HG03457 (cell line): ENCODE results near the gene INPP5A.

Source experiments
- ATAC-seq: cut with Tn5 transposase; IDR thresholded peaks from one replicate; pipeline ENCODE4 v1.9.1; 2021; ENCODE audit warnings: moderate number of reproducible peaks; ENCODE audit not compliant: unreplicated experiment

Gene INPP5A

DNA sequence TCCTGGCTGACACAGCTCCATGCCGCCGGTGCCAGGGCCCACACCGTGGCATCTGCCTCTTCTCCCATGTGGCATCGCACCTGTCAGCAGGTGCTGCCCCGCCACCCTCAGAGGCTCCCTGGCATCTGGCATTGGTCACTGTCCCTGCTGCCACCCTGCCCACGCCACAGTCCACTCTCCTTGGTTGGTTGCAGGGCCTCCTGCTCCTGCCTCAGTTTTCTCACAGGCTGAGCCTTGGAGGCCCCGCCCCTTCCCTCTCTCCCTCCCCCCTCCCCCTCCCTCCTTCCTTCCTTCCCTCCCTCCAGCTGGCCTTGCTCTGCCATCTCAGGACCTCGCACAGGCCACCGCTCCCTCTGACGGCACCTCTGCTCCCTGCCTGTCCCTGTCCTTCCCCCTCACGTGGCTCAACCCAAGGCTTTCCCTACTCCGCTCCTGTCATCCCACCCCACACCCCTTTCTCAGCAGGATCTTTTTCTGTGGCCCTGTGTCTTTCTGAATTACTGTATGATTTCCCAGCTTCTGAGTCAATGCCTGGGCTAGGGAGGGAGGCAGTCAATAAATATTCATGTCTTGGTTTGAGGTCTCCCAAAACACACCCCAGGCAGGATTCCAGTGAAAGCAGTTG lies 87.4 kb downstream of the INPP5A start:
- no peak for ATAC-seq

DNA sequence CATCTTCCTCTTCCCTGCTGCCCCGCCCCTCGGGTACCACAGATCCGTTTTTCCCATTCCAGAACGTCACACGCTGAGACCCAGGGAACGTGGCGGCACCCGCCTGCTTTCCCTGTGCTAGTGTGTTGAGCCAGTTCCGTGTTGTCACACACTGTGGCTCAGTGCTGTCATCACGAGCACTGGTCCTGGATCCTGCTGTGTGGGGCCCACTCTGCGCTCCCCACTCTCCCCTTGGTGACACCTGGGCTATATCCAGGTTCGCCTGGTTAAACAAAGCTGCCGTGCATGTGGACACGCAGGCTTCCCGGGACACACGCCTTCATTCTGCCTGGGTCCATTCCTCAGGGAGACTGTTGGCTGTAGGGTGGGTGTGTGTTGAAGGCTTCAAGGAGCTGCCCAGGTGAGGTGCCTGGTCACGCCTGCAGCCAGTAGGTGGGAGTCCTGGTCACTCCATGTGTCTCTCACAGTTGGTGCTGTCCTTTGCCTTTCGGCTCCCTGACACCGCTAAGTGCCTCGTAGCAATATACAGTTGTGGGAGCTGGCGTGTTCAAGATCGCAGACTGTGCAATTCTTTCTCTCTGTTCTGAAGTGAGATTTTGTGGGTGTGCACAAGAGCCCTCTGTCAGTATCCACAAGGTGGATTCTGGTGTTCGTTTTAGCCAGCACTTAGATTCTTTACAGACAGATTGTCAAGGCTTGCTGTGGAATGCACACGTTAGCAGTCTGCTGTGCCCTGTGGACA lies 88.6 kb downstream of the INPP5A start:
- no peak for ATAC-seq

DNA sequence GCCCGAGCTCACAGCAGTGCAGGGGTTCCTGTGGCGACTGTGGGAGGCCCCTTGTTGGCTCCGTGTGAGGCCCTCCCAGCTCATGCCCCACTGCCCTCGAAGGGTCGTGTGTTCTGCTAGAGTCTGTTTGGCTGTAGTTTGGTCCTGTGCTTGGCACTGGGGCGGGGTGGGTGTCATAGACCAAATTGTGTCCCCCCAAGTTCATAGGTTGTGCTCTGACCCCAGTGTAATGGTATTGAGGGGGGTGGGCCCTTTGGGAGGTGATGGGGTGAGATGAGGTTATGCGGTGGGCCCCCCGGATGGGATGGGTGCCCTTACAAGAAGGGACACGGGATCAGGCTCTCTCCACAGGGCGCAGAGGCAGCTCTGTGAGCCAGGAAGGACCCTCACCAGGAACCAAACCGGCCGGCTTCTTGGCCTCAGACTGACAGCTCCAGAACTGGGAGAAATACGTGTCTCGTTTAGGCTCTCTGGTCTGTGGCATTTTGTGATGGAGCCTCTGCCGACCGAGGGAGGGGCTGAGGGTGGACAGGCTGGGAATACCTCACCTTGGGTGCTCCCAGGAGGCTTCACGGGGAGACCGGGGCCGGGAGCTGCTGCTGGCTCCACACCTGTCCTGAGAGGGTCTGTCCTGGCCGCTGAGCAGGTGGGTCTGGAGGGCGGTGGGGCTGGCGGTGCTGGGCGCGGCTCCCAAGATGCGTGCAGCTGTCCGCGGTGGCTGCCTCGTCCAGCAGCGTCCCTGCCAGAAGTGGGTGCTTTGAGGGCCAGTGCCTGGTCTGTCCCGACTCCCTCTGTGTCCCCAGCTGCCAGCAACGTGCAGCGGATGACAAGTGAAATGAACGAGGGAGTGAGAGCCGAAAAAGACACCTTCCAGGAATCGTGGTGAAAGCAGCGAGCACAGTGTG lies 89.4 kb downstream of the INPP5A start:
- no peak for ATAC-seq

DNA sequence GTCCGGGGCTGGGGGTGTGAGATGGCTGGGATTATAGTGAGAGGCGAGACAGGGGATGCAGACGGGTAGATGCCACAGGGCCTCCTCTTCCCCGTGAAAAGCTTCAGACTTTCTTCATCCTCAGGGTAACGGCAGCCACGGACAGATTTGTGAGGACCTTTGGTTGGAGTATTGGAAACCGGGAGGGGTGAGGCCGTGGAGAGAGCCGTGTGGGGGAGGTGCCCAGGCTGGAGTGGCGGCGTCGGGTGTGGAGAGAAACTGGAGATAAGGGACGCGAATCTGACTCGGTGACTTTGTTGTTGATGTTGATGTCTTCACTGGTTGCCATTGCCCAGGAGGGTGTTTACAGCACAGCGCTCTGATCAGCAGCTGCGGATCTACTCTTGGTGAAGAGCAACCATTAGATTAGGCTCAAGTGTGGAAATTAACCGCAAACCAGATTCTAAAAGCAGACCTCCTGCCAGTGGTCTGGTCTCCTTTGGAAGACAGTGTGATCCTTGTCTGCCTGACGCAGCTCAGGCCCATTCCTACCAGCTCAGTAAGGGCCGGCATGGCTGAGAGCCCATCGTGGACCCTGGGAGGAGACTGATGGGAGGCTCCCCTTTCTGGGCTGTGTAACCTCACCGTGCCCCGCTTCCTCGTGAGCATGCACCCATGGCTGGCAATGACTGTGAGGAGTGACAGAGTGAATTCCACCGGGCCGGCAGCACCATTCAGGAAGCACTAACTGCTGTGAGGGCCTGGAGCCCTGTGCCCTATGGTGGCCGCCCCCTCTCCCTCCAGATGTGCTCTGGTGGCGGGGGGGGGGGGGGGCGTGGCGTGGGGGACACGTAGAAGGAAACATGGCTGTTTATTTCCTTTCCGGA lies 90.3 kb downstream of the INPP5A start:
- no peak for ATAC-seq

DNA sequence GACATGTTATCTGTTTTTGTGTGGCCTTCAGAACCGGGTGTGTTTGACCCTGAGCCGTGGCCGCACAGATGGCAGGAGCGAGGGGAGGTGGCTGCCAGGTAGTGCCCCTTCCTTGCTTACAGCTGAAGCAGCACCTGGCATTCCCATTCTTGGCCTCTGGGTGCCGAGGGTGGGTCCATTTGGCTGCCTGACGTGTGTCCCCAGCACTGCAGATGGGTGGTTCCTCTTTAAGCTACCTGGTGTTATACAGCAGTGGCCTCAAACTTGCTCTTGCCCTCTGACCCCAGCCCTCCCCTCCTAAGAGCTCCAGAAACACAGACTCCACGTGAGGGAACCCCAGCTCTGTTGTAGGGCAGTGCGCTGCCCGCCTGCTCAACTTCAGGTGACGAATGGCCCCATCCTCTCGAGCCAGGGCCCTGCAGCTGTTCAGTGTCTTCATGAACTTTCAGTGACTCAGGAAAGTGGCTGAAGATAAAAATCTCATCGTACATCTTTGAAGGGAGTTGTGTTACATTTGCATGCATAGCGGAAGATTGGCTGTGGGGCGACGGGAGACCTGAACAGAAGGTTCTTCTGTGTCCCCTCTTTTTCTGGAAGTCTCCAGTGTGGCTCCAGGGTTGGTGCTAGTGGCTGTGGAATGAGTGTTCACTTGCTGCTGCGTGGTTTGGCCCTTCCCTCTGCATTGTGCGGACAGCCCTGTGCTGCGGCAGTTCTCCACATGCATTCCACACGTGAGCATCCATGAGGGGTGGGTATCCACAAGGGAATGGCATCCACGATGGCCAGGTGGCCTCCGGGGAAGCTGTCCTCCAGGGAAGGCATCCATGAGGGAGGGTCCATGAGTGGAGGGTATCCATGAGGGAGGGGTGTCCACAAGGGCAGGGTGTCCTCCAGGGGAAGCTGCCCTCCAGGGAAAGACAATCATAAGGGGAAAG lies 91.6 kb downstream of the INPP5A start:
- no peak for ATAC-seq

DNA sequence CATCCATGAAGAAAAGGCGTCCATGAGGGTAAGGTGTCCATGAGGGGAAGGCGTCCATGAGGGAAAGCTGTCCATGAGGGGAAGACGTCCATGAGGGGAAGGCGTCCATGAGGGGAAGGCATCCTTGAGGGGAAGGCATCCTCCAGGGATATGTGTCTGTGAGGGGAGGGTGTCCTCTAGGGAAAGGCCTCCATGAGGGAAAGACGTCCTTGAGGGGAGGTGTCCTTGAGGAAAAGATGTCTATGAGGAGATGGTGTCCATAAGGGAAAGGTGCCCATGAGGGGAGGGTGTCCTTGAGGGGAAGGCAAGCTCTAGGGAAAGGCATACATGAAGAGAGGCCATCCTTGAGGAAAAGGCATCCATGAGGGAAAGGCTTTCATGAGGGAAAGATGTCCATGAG lies 92.6 kb downstream of the INPP5A start:
- no peak for ATAC-seq

DNA sequence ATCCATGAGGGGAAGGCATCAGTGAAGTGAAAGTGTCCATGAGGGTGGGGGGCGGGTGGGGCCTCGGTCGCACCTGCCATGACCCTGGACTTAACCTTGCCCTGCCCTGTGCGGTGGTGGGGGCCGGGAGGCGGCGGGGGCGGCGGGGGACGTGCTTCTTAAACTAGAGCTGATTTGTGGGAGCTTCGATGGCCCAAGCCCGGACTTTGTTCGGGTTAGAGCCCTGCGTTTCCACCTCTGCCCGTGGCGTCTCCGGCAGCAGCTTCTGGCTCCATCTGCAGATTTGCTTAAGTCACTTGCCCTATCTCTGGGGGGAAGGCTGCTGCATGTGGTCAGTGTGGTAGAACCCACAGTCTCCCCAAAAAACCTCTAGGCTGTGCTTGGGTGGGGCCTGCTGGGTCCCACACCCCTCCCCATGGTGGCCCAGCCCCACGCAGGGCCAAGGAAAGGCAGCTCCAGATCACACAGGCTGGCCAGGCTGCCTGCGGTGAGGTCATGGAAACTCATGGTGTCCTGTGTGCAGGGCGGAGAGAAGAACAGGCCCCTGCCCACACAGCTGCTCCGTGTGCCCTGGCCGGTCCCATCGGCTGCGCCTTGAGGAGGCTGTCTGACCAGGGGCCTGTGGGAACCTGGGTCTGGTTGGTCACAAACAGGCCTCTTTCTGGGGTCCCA lies 93.2 kb downstream of the INPP5A start:
- ATAC-seq = no peak

DNA sequence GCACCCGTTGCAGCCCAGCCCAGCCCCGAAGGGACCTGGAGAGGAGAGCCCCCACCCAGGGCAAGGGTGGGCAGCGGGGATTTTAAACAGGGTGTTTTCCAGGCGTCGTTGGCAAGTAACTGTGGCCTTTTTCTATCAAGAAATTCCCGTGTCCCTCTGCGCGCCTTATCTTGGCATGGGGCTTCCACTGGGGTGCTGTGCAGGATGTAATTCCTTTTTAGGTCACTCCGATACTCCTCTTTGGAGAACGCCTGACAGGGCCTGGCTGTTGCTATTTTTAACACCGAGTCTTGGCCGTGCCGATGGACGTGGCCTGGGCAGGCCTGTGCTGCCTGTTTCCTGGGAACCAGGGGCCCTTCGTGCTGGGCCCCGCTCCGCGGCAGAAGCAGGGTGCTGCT lies 93.8 kb downstream of the INPP5A start:
- ATAC-seq = no peak

DNA sequence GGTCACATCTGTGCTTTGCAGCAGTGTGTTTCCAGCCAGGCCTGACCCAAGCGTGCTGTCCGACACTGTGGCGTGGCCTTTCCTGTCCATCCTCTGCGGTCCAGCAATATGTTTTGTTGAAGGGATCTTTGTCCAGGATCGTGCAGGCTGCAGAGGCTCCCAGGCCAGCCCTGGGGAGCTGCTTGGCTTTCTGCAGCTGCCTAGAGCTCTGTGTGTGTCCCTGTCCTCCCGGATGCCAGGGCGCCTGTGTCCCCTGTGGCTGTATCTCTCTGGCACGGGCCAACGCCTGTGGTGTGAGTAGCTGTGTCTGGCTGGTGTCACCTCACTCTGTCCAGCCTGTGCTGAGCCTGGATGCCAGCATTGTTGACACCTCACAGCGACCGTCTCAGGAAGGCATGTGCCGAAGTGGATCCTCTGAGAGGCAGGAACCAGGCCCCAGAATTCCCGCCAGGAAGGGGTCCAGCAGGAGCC lies 94.5 kb downstream of the INPP5A start:
- ATAC-seq = no peak

DNA sequence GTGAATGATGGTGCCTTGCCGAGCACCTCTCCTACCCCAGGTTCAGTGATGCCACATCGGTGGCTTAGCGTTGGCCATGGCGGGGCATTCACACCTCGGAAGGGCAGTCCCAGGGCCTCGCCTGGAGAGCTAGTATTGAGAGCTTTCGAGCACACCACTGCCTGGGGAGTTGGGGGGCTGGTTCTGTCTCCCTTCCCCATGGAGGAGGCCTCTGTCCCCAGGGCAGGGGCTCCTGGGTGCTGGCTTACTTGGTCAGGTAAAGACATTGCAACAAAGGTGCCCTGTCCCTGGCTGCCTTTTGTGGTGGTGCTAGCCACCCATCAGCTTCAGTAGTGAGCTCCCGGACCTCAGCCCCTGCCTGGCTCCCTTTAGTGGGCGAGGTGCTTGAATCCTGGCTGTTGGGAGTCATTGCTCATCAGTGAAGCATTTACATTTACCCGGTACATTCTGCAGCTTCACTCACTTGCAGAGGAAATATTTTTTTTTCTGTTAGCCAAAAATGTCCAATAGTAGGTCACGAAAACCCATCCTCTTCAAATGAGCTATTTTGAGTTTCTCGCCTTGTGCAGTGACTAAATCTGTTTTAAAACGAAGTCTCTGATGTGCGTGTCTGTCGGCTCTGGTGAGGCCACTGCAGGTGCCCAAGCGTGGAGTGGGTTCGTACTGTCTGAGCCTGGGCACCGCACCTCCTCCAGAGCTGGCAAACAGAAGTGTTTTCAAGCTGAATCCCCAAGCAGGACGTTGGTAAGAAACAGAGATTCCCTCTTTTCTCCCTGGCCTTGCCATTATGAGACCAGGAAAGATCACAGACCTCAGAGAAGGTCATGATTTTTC lies 95.5 kb downstream of the INPP5A start:
- no peak for ATAC-seq

DNA sequence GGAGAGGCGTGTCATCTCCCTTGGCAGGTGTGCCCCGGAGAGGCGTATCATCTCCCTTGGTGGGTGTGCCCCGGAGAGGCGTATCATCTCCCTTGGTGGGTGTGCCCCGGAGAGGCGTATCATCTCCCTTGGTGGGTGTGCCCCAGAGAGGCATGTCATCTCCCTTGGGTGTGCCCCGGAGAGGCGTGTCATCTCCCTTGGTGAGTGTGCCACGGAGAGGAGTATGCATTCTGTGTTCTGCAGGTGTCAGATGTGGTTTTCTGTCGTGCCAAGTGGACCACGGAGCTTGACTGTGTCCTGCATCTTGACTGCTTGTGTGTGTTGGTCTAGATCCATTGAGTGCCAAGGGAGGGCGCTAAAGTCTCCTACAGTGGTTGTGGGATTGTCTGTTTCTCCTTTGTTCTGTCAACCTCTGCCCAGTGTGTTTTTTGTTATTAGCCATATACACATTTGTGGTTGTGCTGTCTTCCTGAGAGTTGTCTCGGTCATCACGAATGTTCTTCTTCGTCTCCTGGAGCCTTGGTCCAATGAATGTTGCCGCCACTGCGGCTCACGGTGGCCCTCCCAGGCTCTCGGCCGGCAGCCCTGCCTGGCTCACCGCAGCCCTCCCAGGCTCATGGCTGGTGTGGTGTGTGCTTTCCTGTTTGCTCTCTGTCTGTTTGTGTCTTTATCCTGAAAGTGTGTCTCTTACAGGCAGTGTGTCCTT lies 96.8 kb downstream of the INPP5A start:
- ATAC-seq = no peak

DNA sequence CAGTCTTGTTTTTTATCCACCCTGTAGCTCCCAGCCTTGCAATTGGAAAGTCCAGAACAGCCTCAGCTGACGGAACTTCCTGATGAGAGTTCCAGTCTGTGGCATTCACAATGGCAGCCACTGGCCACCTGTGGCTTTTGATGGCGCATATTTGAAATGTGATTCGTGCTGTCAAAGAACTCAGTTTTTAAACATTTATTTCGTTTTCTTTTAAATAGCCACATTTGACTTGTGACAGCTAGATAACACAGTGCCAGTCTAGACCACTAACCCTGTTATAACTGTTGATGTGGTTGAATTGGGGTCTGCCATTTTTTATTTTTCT lies 97.3 kb downstream of the INPP5A start:
- ATAC-seq = no peak

DNA sequence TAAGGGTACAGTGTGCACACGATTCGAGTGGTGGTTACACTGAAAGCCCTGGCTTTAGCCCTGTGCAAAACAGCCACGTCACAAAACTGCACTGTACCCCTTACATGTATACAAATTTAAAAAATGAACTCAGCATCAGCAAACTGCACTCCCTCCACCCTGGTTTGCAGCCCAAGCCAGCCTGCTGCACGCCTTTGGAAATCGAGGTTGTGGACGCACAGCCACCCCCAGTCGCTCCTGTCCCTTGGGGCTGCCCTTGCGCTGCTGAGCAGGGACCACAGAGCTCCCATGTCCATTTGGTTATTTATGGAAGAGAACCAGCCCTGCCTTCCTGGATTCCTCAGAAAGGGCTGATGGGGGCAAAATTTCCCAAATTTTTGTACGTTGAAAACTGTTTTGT lies 98.8 kb downstream of the INPP5A start:
- no peak for ATAC-seq

DNA sequence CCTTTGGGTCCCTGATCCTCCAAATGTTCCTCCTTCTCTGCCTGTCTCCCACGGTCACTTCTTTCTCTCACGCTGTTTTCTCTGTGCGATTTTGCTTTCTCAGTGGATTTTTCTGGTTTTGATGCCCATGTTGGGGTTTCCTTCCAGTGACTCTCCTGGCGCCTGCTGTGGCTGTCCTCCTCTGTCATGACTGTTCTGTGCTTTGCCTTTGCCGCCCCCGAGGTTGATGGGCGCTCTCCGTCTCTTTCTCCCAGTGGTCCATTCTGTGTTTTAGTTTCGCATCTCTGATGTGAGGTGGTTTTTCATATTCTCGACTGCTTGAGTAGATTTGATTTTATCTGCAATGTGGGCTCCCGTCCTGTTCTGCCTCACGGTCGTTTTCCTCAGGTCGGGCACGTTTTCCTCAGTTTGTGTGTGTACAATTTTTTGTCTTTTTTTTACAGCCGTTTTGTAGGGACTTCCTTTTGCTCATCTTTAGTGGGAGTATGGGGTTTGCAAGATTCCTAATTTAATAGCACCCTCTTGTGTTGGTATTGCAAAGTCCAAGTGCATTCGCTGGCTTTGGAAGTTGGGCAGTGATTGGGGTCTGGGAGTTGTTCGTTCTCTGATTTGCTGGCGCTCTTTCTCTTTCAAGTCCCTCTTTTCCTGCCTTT lies 100.0 kb downstream of the INPP5A start:
- ATAC-seq = no peak

DNA sequence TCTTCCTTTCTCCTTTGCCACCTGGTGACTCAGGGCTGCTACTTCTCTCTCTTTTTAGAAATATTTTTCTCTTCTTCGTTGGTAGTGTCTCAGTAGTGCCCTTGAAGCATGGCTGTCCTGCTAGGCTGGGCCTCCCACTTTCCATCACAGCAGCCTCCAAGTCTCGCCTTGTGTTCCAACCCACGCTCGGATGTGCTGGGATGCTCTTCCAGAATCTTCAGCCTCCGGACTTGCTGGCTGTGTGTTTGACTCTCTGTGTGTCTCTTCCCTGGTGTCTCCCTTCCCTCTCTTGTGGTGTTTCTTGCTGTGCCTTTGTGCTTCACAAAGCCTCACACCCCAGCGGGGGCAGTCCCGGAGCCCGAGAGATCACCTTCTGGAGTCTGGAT lies 100.5 kb downstream of the INPP5A start:
- no peak for ATAC-seq

DNA sequence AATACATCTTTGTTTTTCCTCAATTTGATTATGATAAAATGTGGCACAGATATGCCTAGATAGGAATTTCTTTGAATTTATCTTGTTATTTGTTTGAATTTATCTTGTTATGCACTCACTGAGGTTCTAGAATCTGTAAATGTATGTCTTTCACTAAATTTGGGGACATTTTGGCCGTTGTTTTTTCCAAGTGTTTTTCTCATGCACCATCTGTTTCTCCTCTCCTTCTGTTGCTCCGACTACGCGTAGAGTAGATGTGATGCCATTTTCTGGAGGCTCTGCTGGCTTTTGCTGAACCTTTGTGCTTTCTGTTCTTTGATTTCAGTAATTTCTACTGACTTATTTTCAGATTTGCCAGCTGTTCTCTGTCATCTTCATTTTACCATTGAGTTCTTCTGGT lies 101.9 kb downstream of the INPP5A start:
- ATAC-seq = no peak
